Measurements from ENCODE around the gene EIF3J.

DNA sequence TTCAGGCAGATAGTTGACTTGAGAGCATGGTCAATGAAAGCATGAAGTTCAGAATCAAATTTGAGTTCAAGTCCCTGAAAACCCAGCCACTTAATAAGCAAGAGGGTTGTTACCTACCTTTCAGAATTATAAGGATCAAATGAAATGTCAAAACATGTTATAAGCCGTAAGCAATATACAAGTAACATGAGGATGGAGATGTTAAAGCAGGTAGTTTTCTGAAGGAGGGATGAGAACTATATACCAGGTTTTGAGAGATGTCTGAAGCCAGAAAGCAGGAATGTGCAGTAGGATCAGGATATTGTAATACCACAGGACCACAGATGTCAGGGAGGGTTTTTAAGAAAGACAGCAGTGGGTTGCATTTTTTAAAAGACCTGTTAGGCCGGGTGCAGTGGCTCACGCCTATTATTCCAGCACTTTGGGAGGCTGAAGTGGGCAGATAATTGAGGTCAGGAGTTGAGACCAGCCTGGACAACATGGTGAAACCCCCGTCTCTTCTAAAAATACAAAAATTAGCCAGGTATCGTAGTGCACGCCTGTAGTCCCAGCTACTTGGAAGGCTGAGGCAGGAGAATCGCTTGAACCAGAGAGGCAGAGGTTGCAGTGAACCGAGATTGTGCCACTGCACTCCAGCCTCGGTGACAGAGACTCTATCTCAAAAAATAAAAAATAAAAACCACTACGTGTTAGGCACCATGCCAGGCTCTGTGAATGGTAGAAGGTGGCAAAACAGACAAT, 6.9 kb upstream of the EIF3J start:
- TF ChIP-seq FOS (IDR thresholded peaks at IDR 0.05; ENCODE audit: low read depth, low read length), result no peak
- TF ChIP-seq, protein P1, sequence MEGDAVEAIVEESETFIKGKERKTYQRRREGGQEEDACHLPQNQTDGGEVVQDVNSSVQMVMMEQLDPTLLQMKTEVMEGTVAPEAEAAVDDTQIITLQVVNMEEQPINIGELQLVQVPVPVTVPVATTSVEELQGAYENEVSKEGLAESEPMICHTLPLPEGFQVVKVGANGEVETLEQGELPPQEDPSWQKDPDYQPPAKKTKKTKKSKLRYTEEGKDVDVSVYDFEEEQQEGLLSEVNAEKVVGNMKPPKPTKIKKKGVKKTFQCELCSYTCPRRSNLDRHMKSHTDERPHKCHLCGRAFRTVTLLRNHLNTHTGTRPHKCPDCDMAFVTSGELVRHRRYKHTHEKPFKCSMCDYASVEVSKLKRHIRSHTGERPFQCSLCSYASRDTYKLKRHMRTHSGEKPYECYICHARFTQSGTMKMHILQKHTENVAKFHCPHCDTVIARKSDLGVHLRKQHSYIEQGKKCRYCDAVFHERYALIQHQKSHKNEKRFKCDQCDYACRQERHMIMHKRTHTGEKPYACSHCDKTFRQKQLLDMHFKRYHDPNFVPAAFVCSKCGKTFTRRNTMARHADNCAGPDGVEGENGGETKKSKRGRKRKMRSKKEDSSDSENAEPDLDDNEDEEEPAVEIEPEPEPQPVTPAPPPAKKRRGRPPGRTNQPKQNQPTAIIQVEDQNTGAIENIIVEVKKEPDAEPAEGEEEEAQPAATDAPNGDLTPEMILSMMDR (conservative IDR thresholded peaks at IDR 0.05; ENCODE audit: low read depth, low read length), result no peak
